ENCODE results near the gene ZNF846.
A peak's percentile ranks its signal among the peaks of the same experiment; 100 is the strongest.

The ZNF846 gene

GRCh38 chr19:9799162-9799561 lies 30.6 kb upstream of the ZNF846 start:
- H3K36me3 ChIP-seq (ENCODE audit: control insufficient read depth in 2 of 2, insufficient read depth in 1 of 2, low read length in 2 of 2) = peaks cover 0 to 3% of the 10 kb centered on the region in 2 experiments; a peak in 2 of 3 replicates
- TF ChIP-seq ZNF623 (tag by site-specific recombination; IDR thresholded peaks at IDR 0.05) (peak; percentile 91), BCL11A (tag by site-specific recombination; IDR thresholded peaks at IDR 0.05; ENCODE audit: low read depth) (no peak), ZNF423 (tag by site-specific recombination; IDR thresholded peaks at IDR 0.05) (no peak)
- TF ChIP-seq, protein P1, sequence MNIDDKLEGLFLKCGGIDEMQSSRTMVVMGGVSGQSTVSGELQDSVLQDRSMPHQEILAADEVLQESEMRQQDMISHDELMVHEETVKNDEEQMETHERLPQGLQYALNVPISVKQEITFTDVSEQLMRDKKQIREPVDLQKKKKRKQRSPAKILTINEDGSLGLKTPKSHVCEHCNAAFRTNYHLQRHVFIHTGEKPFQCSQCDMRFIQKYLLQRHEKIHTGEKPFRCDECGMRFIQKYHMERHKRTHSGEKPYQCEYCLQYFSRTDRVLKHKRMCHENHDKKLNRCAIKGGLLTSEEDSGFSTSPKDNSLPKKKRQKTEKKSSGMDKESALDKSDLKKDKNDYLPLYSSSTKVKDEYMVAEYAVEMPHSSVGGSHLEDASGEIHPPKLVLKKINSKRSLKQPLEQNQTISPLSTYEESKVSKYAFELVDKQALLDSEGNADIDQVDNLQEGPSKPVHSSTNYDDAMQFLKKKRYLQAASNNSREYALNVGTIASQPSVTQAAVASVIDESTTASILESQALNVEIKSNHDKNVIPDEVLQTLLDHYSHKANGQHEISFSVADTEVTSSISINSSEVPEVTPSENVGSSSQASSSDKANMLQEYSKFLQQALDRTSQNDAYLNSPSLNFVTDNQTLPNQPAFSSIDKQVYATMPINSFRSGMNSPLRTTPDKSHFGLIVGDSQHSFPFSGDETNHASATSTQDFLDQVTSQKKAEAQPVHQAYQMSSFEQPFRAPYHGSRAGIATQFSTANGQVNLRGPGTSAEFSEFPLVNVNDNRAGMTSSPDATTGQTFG (tag by site-specific recombination; IDR thresholded peaks at IDR 0.05; ENCODE audit: borderline replicate concordance) = no peak
- ChIA-PET POLR2A (interaction anchor here (0.6 to 1.5 kb wide), 2 partner anchors 27 to 29 kb away, joined by 4 to 6 read pairs; partner anchors contain the start of gene UBL5), CTCF (interaction anchor here (0.6 to 2.6 kb wide), 5 partner anchors 8 to 1283 kb away, joined by 3 to 13 read pairs (median 4); no protein-coding TSS in a partner anchor)
- H3K4me3 ChIP-seq (ENCODE audit: low read depth, low read length) = no peak overlapping the region
- no peaks in the 10 kb centered on the region for H3K4me1 ChIP-seq (ENCODE audit: control insufficient read depth, insufficient read depth, low read length)
- H3K27ac ChIP-seq (ENCODE audit: extremely low read depth, low read depth, low read length) = no peak overlapping the region
- H3K9me3 ChIP-seq (ENCODE audit: control insufficient read depth, insufficient read depth, low read depth, low read length) = no peaks in the 10 kb centered on the region

- no peak overlapping the region for H3K27ac ChIP-seq (ENCODE audit: extremely low read depth, low read depth, low read length)
- ChIA-PET POLR2A (interaction anchor here (0.5 kb wide), 1 partner anchor 1185 kb away, joined by 5 read pairs; no protein-coding TSS in a partner anchor), CTCF (interaction anchor here (0.6 to 2.6 kb wide), 6 partner anchors 9 to 592 kb away, joined by 3 to 13 read pairs (median 6); no protein-coding TSS in a partner anchor)
- no peaks in the 10 kb centered on the region for H3K9me3 ChIP-seq (ENCODE audit: control insufficient read depth, insufficient read depth, low read depth, low read length)
- no peaks in the 10 kb centered on the region for H3K4me1 ChIP-seq (ENCODE audit: control insufficient read depth, insufficient read depth, low read length)
- no peak overlapping the region for H3K4me3 ChIP-seq (ENCODE audit: low read depth, low read length)
- H3K36me3 ChIP-seq (ENCODE audit: control insufficient read depth in 2 of 2, insufficient read depth in 1 of 2, low read length in 2 of 2) = no peaks in the 10 kb centered on the region; a peak in 1 of 3 replicates
- TF ChIP-seq HOXC10 (CRISPR knock-in tag; IDR thresholded peaks at IDR 0.05) = no peak
Observed at GRCh38 chr19:9797871-9798270, 29.3 kb upstream of the ZNF846 start.

DNA sequence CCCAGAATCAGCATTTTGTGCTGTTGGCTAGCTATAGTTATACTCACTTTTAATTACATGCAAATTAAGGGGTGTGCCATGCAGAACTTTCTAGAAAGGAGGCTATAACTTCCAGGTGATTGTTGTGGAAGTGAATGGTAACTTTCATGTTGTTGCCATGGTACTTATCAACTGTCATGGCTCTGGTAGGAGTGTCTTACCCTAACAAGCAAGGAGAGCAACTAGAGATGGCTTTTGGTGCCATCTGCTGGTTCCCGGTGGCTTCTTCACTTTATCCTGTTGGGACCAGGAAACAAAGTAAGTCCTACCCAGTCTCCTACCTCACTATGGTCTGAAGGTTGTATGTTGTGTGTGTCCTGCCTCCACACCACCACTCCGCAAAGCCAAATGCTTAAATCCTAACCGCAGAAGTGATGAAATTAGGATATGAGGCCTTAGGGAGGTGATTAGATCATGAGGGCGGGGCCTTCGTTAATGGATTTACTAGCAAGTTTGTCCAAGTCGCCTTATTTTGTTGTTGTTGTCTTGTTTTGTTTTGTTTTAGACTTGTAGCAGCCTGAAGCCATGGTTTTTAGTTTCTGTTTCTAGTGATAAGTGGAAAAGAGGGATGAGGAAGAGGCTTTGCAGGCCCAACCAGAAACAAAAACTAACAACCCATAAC lies 27.7 kb upstream of the ZNF846 start:
- H3K4me1 ChIP-seq (ENCODE audit: control insufficient read depth, insufficient read depth, low read length) = no peaks in the 10 kb centered on the region
- H3K36me3 ChIP-seq (ENCODE audit: control insufficient read depth in 2 of 2, insufficient read depth in 1 of 2, low read length in 2 of 2) = no peaks in the 10 kb centered on the region; a peak in 1 of 3 replicates
- ChIA-PET POLR2A (interaction anchor here (1.3 kb wide), 1 partner anchor 28 kb away, joined by 5 read pairs; the partner anchor contains the start of gene ZNF846), CTCF (interaction anchor here (0.6 to 2.6 kb wide), 27 partner anchors 11 to 661 kb away, joined by 3 to 46 read pairs (median 4); partner anchors contain the start of genes FBXL12 and ZNF846)
- no peak overlapping the region for H3K27ac ChIP-seq (ENCODE audit: extremely low read depth, low read depth, low read length)
- no peaks in the 10 kb centered on the region for H3K9me3 ChIP-seq (ENCODE audit: control insufficient read depth, insufficient read depth, low read depth, low read length)
- no peak overlapping the region for H3K4me3 ChIP-seq (ENCODE audit: low read depth, low read length)
- TF ChIP-seq ZNF600 (tag by site-specific recombination; IDR thresholded peaks at IDR 0.05) (peak; percentile 43; the same call in 1 of the 2 replicates), SP3 (tag by site-specific recombination; IDR thresholded peaks at IDR 0.05) (peak; percentile 20; the same call in 1 of the 2 replicates), MZF1 (tag by site-specific recombination; IDR thresholded peaks at IDR 0.05; ENCODE audit: borderline replicate concordance) (no peak), ZXDB (tag by site-specific recombination; IDR thresholded peaks at IDR 0.05) (no peak), ZEB2 (tag by site-specific recombination; IDR thresholded peaks at IDR 0.05) (no peak), PRDM1 (tag by site-specific recombination; IDR thresholded peaks at IDR 0.05) (peak; percentile 78), SP7 (tag by site-specific recombination; IDR thresholded peaks at IDR 0.05) (0 out of 2 replicates have a peak, but pooled peaks have one; percentile 28), KLF9 (tag by site-specific recombination; IDR thresholded peaks at IDR 0.05; ENCODE audit: low read depth) (0 out of 2 replicates have a peak, but pooled peaks have one; percentile 18), KLF10 (tag by site-specific recombination; IDR thresholded peaks at IDR 0.05) (no peak), ZNF654 (tag by site-specific recombination; IDR thresholded peaks at IDR 0.05; ENCODE audit: low read depth) (peak; percentile 88), ZNF302 (tag by site-specific recombination; IDR thresholded peaks at IDR 0.05; ENCODE audit: low read depth) (no peak)
- TF ChIP-seq, protein P2, sequence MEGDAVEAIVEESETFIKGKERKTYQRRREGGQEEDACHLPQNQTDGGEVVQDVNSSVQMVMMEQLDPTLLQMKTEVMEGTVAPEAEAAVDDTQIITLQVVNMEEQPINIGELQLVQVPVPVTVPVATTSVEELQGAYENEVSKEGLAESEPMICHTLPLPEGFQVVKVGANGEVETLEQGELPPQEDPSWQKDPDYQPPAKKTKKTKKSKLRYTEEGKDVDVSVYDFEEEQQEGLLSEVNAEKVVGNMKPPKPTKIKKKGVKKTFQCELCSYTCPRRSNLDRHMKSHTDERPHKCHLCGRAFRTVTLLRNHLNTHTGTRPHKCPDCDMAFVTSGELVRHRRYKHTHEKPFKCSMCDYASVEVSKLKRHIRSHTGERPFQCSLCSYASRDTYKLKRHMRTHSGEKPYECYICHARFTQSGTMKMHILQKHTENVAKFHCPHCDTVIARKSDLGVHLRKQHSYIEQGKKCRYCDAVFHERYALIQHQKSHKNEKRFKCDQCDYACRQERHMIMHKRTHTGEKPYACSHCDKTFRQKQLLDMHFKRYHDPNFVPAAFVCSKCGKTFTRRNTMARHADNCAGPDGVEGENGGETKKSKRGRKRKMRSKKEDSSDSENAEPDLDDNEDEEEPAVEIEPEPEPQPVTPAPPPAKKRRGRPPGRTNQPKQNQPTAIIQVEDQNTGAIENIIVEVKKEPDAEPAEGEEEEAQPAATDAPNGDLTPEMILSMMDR (tag by site-specific recombination; IDR thresholded peaks at IDR 0.05) = peak; percentile 47; the same call in 1 of the 2 replicates
